GM12801 (cell line): ENCODE data around the gene BOC.

ENCODE experiments used
- TF ChIP-seq, protein P1 (sequence below): IDR thresholded peaks from one replicate; pipeline ENCODE4 v1.5.1; 2011; ENCODE audit warnings: control low read depth; ENCODE audit not compliant: insufficient read length; ENCODE audit errors: extremely low read depth

The BOC gene

DNA sequence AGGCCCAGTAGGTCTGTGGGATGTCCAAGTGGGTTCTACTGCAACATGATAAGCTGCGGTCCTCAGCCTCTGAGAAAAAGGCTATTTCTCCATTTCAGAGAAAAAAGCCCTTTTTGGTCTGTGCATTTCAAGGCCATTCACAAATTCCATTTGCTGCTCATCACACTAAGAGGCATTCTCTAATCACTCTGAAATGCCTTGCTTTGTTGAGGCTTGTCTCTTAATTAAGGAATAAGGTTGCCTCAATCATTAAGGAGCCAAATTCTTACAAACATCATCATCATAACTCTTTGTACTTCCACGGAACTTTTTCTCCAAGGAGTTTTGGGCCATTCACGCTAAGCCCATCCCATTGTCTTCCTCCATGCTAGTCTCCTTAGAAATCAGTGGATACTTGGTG, 74.4 kb downstream of the BOC start:
- TF ChIP-seq, protein P1, sequence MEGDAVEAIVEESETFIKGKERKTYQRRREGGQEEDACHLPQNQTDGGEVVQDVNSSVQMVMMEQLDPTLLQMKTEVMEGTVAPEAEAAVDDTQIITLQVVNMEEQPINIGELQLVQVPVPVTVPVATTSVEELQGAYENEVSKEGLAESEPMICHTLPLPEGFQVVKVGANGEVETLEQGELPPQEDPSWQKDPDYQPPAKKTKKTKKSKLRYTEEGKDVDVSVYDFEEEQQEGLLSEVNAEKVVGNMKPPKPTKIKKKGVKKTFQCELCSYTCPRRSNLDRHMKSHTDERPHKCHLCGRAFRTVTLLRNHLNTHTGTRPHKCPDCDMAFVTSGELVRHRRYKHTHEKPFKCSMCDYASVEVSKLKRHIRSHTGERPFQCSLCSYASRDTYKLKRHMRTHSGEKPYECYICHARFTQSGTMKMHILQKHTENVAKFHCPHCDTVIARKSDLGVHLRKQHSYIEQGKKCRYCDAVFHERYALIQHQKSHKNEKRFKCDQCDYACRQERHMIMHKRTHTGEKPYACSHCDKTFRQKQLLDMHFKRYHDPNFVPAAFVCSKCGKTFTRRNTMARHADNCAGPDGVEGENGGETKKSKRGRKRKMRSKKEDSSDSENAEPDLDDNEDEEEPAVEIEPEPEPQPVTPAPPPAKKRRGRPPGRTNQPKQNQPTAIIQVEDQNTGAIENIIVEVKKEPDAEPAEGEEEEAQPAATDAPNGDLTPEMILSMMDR, result no peak

DNA sequence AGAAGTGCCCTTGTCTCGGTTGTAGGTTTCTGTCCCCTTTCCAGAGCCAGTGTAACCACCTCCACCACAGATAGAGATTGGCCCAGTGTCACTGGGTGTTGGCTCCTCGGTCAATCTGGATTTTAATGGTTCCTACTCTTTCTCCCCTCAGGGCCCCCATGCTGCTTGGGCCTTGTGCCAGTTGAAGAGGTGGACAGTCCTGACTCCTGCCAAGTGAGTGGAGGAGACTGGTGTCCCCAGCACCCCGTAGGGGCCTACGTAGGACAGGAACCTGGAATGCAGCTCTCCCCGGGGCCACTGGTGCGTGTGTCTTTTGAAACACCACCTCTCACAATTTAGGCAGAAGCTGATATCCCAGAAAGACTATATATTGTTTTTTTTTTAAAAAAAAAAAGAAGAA, 75.2 kb downstream of the BOC start:
- TF ChIP-seq, protein P1, result no peak

DNA sequence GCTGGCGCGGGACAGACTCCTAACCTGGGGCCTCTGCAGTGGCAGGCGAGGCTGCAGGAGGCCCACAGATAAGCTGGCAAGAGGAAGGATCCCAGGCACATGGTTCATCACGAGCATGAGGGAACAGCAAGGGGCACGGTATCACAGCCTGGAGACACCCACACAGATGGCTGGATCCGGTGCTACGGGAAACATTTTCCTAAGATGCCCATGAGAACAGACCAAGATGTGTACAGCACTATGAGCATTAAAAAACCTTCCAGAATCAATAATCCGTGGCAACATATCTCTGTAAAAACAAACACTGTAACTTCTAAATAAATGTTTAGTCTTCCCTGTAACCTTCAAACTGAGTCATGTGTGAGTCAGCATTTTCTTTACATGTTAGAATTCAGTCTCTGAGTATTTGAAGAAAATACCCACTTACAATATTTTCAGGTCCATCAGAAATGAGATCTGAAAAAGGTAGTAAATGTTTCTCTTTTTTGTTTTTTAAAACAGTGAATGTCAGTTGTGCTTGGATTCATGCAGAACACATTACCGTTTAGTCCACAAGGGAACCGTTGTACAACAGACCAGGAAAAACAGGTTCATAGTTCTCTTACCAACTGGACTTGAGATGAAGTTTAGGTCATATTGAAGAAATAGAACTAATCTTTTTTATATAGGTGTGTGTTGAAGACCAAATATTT, 75.9 kb downstream of the BOC start:
- TF ChIP-seq, protein P1, result no peak

DNA sequence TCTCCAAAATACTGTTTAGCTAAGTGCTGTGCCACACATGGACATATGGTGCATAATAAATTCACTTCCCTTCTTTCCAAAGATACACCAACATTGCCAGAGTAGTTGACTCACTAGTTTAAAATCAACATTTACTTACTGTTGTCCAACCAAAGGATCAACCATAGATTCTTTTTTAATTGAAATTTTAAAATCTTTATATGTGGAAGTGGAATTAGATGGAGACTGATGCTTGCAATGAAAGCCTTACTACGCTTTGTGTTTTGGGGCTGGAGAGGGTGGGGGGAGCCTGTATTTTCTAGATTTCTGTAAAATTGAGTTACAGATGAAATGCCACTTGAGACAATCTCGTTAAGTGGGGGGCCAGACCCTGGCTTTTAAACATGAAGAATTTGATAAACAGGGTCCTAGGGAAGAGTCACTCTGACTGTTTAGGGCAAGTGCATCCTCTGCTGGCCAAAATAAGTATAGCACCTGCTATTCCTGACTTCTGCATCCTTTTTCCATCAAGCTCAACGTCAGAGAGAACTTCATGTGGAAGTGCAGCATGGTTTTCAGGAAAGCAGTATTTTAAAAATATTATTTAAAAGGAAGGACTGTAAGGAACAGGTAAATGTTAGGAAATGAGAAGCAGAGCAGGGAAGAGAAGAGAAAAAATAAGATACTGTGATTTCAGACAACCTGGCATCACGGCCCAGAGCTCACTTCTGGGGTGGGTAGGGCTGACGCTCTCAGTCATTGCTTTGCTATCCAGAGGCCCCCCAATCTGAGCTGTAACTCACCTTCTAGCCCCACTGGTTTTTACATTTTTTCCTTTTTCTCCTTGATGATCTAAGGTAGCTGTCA, 76.7 kb downstream of the BOC start:
- TF ChIP-seq, protein P1, result peak; percentile 96

DNA sequence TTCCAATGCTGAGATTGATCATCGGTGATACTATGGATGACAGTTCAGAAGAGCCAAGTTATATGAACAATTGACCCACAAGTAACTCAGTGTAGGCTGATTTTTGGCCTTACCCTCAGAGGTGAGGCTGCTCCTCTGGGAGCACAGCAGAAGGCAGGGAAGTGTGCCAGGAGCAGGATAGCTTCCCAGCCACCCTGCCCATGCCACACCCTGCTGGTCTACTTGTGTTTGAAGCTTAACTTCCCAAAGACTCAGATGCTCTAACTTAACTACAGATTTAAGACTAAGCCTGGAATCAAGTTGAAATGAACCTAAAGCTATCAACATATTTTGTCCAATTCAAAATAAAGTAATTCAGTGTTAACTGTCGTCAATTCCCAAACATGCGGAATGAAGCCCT, 77.5 kb downstream of the BOC start:
- TF ChIP-seq, protein P1, result no peak

DNA sequence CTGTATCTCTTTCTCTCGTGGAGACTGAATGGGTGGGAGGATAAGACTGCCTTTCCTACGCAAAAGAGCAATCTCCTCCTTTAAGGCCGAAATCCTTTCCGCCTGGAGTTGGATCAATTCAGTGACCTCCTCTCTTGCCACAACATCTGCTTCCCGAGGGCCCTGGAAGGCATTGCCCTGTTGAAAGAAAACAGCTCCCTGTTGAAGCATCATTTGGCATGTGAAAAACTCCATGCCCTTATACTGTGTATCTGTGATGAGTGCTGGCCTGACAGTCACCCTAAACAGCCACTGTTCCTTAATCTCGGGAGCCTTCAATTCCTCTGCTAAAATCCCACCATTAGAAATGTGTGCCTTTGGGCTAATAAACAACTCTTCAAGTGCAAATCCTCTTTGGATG, 80.2 kb downstream of the BOC start:
- TF ChIP-seq, protein P1, result no peak

DNA sequence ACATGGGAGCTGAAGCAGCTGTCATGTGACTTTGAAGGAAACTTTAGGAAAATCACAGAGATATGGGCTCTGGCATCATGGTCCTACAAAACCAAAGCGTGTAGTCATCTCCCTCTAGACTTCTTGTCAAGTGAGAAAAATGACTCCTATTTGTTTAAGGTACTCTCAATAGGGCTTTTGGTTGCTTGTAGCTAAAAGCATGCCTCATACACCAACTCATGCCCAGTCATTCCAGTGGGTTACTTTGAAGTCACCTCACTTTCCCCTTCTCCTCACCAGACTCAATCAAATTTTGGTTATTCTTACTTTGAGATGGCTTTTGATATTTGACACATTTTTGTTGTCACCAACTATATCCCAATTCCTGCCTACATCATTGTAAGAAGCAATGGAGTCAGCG, 81.6 kb downstream of the BOC start:
- TF ChIP-seq, protein P1, result no peak
